NCI-H446 (cell line): ENCODE measurements around the gene TLR3.
"Not testable (repeated sequence)": the region's sequence is repeated elsewhere in the genome, so short reads cannot be mapped to it uniquely, and the experiment has no call there.

Source experiments
- DNase-seq, 2 experiments: peaks; one replicate each; lab custom pipeline; 2025; lab: John Stamatoyannopoulos, UW

The TLR3 gene

DNA sequence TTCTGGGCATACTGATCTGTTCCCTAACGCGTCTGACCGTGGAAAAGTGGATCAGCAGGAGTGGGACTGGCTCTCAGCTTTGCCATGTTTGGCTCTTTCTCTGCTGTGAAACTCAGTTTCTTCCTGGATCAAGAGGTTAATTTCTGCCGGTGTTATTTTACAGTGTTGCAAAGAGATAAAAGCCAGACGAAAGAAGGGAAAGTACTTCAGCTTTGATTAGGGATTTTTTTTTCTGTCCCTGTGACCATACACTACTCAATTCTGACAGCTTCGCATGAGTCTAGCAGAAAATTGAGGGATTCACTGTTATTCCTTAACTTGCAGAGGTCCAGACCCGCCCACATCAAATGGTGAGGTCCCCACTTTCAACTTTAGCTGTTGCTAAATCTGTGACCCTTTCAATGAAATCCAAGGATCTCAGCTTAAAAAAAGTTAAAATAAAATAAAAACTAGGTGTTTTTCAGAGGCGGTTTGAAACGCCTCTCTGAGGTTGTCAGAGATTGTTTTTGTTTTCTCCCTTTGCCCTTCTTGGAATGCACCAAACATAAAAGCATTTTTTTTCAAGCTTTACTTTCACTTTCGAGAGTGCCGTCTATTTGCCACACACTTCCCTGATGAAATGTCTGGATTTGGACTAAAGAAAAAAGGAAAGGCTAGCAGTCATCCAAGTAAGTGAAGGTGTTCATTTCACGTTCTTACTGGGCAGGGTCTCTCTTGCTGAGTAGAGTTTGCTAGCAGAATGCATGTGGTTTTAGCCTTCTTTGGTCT lies at the start of gene TLR3:
Gene TLR3 (plus strand): TSS at position 576 of the 768 bp plus-strand sequence. CDS start 7,464 bp downstream, outside the sequence.
- DNase-seq: no peak

DNA sequence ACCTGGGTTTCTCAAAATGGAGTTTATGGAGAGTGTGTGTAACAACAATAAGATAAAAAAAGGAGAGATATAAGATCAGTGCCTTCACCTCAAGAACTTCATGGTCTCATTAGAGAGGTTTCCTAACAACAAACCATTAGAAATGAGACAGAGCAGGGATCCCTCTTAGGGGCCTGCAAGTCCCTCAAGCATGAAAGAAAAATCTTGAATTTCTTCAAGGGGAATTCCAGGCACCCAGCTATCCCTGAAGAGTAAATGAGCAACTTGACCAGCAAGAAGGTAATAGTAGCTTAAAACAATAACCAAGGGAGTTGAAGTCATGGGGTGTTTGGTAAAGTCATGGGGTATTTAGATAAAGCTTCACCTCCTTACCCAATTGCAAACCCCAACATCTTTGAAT lies 49.7 kb upstream of the TLR3 start:
- no peak for DNase-seq

DNA sequence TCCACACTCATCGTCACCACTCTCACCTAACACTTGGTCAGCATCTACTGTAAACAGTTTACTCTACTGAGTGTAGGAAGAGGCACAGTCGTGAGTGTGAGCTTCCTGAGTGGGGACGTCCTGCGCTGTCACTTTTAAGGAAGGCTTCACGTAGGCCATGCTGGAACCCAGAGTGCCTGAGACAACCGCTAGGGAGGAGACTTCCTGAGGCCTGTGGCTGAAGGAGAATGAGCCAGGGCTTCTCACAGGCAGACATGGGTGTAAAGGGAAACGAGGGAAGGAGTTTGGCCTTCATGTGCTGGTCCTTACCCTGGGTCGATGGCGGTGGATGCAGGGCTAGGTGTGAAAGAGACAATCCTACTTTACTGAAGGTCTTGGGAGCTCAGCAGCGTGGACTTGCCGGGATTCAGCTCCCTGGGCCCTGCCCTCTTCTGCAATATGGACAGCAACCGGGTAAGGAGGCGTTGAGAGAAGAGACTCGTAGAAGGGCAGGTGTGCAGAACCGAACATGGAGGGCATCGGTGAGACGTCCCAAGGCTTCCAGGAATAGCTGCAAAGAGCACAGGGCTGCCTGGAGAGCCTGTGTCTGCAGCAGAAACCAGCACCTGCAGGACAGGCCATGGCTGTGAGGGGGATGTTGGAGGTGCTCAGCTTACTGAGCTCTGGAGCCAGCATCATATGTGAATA lies 48.7 kb upstream of the TLR3 start:
- DNase-seq: no peak

DNA sequence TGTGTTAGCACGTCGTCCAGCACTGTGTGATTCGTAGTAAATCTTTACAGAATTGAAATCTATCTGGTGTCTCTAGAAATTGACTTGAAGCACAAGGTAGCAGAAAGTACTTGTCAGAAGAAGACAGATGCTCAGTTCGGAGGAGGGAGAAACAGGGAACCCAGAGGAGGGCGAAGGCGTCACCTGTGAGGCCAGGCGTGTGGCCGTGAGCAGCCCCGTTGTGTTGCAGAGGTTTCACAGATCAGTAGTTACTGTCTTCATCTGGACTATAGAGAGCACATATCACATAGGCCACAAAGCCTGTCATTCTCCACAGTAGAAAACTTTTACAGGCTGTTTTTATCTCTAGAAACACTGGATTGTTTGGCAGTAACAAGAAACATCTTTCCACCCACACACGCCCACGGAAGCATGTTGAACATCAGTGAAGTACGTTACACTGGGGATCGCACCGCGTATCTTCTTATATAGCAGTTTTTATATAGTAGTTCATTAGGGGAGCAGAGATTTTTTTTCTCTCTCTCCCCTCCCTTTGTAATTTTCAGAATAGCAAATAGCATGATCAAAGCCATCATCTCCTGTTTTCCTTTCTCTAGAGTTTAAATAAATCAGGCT lies 48.1 kb upstream of the TLR3 start:
- DNase-seq: no peak

DNA sequence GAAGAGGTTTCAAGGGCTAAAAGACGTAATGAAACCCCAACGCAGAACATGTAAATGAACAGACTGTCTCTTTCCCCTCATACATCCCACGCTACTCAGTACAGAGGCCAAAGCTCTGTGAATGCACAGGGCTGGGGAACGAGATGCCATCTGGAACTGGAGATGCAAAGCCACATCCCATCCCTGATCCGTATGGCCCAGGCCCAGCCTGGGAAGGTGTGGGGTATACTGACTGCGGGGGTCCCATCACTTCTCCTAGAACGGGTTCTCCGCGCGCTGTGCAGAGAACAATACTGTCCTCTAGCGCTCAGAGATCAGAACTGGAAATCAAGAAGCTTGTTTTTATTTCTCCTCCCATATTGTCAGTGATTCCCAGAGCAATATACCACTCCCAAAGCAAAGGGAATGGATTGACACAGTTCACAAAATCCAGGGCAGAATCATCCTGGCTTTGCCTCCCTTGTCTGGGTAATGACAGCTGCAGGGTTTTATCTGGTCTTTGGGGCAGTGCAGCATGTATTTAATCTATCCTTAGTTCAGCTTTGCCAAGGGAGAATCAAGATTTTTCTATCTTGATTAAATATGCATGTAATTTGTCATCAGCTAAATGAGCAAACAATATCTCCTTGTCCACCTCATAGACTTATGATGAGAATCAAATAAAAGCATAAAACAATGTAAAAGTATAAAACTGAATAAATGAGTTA lies 47.3 kb upstream of the TLR3 start:
- peak in 1 of 2 experiments; percentile 12 for DNase-seq

DNA sequence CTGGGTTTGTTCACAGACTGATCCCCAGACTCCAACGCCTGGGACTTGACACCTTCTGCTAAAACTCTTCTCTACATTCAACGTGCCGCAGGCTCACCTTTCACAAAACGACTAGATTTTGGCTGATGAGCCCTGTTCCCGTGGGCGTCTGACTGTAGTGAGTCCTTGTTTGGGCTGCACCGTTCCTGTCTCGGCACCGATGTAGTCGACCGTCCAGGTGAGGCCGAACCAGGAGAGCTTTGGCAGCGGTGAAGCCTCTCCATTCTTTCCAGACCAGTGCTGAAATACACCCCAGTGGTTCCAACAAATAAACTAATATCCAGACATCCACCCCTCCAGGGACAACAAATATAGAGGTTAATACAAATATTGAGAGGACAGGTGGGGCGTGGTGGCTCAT lies 45.0 kb upstream of the TLR3 start:
- DNase-seq: no peak

DNA sequence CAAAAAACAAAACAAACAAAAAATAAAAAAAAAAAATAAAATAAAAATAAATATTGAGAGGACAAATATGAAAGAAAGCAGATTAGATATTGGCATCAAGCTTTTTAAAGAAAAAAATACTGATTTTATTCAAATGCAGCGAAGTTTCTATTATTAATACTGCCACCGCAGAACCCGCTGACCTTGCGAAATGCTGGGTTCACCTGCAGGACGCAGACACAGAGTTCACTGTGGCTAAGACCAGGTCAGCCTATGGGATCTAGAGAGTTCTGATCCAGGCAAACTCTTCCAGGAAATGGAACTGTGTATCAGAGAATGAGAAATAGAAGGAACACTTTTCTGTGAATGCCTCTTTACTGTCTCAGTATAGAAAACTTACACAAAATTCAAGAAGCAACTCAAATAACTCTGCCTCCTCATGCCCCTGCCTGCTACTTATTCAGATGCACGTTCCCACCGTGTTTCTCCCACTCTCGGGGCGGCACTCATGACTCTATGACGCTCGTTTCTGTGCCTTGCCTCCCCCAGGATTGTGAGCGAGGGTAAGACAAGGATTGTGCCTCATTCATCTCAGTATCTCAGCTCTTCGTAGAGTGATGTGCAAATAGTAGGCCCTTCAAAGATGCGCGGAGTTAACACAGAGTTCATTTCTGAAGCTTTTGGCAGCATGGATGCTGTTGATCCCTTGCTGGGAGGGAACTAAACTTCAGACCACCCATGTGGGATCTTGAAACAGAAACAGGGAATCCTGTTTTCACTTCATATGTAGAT lies 44.1 kb upstream of the TLR3 start:
- no peak for DNase-seq

DNA sequence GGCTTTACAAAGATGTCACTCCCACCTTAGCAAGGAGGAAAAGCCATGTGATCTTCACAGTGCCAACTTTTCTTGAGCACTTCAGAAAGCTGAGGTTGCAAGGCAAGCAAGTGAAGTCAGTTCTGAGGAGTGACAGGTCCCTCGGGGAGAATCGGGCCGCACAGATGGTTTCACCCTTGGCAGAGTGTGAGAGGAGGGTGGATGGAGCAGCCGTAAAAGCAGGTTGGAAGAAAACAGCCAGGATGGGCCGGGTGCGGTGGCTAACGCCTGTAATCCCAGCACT lies 43.6 kb upstream of the TLR3 start:
- DNase-seq: no peak

DNA sequence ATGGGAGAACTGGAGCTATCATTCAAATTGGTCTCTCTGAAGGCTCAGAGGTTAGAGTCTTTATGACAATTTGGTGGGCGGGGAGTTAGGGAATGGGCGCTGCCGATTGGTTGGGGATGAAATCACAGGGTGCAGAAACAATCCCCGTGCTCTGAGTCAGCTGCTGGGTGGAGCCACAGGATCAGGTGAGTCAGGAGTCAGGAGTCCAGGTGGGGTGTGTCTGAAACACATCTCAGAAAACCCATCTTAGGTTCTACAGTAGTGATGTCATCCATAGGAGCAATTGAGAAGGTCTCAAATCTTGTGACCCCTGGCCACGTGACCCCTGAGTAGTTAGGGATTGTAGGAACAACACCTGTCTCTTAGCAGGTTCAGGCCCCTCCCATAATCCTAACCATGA lies 41.6 kb upstream of the TLR3 start:
- DNase-seq: no peak

DNA sequence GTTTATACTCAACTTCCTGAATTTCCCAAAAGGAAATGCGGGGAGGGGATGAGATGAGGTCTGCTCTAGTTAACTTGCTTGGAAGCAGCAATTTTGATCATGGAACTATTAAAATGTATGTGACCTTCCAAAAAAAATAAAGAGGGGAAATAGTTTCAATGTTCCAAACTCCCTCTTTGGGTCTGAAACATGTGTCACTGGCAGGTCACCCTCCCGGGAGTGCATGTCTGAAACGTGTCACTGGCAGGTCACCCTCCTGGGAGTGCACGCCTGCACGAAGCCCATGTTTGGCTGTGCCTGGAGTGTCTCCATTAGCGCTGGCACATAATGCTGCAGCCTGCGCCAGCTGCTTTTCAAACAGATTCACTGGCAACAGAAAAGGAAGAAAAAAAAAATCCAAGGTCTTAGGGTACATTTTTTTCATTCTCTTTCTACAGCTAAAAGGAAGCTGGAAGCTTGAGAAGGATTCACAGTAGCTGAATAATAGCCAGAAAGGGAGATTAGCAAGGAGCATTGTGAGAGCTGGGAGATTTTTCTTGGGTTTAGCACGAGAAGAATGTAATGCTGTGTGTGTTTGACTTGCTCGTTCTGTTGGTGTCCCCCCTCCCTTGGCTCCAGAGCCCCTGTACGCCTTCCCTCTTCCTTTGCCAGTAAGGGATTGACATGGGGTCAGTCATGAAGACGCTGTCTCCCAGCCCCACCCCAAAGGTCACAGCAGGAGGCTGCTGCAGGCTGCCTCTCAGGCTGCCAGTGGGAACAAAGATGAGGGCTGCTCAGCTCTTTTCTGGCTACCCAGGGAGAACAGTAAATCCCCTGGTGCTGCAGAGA lies 39.2 kb upstream of the TLR3 start:
- DNase-seq: no peak

DNA sequence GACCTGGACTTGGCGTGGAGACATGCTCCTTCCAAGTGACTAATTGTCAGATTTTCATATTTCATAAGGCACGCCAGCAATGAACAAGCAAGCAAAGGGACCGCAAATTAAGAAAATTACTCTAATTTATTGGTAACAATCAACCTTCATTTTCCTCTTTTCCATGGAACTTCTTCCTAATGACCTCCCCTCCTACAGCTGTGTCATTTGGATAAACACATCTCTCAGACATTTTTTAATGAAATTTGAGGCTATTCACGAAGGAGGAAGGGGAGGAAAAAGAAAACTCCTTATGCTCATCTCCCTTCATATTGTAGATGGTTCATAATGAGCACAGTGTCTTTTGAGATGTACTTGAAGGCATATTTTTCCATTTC lies 38.6 kb upstream of the TLR3 start:
- no peak for DNase-seq

DNA sequence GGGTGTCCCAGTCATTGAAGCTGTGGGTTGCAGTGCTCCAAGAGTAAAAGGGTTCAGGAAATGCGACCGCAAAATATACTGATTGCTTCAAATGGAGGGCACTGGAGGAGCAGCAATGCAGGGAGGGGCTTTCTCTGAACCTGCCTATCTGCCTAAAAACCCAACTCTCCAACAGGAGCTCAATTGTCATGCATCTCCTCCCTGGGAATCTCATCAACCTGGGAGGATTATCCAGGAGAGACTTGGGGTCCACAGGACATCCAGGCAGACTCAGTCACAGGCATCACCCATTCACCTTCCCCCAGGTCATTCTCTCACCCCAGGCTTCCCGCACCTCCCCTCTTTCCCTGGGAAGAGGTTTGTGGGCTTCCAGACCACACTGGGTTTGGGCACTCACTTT lies 38.2 kb upstream of the TLR3 start:
- DNase-seq: no peak

DNA sequence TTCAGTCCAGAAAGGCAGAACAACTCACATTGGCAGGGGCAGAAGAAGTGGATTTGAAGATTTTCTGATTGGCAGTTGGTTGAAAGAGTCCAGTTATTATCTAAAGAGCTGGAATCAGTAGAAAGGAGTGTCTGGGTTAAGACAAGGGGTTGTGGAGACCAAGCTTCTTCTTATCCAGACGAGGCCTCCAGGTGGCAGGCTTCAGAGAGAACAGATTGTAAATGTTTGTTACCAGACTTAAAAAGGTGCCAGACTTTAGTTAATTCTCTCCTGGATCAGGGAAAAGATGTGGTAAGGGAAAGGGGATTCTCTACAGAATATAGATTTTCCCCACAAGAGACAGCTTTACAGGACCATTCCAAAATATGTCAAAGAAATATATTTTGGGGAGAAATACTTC lies 36.7 kb upstream of the TLR3 start:
- DNase-seq: no peak

DNA sequence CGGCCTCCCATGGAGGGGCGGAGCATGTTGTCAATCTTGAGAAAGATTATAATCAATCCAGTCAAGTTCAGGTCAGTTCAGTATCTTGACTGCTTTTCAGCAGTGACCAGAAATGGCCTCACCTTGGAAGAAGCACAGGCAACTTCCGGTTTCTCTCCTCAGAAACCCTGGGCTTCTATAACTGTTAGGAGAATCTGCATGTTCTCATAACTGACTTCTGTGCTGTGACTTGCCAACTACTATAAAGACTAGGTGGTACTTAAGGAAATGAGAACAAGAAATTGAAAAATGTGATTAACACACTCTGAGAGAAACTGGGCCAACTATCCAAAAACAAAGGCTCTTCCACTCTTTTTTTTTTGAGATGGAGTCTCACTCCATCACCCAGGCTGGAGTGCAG lies 35.9 kb upstream of the TLR3 start:
- DNase-seq: no peak

DNA sequence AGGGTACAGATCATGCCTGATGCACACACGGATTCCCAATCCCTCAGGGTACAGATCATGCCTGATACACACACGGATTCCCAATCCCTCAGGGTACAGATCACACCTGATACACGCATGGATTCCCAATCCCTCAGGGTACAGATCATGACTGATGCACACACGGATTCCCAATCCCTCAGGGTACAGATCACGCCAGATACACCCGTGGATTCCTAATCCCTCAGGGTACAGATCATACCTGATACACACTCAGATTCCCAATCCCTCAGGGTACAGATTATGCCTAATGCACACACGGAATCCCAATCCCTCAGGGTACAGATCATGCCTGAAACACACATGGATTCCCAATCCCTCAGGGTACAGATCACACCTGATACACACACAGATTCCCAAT lies 34.3 kb upstream of the TLR3 start:
- DNase-seq: not testable (repeated sequence)

DNA sequence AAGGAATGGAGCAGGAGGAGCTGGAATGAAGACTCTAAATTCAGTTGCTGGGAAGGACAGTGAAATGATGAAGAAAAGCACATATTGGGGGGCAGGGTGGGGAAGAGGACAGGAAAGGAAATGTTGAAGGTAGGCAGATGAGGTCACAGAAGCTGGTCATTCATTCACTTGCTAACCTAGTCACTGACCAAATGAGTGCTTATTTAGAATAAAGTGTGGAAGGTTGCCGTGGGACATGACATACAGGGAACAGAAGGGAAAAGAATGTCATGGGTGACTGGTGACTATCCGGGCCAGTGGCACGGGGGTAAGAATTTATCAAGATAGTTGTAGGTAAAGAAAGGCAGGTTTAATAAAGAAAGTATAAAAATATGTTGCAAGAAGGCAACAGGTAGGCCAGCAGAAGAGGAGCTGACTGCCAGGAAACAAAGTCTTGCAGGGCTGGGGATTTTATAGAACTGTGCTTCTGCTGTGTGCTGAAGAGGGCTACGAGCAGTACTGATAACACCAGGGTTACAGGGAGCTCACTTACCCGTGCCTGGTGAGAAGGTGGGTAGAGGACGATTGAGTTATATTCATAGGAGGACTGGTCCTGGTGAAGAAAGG lies 31.9 kb upstream of the TLR3 start:
- no peak for DNase-seq

DNA sequence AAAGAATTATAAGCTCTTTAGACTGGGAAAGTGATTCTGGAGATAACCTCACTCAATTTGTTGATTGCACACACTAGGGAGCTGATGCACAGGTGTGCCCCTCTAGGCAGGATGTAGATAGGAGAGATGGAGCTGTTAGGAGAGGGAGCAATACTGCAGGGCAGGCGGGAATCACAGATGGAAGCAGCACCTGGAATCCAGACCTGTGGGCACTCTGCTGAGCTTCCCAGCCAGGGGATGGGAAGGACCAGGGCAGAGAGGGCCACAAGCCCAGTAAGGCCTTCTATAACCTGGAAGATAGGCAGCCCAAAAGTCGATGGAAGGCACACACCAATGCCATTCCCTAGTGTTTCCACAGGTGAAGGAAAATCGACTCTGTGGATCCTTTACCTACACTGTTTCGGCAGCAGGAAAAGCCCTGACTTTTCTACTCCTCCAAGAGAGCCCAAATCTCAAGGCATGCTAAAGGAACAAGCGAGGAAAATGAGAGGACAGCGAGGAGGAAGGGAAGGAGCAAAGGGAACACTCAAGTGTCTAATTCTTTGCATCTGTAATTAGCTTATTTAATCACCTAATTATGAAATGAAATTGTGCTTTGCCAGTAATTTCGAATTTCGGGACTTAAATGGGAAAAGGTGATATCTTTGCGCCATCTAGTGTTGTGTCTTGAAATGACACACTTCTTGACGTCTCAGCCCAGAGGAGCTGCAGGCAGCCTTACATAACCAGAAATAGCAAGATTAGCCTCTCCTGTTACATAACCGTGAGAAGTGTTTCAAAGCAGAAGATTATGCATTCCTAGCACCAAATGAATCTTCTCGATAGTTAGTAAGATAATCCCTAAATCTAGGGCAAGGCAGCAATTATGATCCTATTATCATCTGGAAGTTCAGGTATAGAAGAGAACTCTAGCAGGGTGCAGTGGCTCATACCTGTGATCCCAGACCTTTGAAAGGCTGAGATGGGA lies 31.0 kb upstream of the TLR3 start:
- peak in 1 of 2 experiments; percentile 56 for DNase-seq

DNA sequence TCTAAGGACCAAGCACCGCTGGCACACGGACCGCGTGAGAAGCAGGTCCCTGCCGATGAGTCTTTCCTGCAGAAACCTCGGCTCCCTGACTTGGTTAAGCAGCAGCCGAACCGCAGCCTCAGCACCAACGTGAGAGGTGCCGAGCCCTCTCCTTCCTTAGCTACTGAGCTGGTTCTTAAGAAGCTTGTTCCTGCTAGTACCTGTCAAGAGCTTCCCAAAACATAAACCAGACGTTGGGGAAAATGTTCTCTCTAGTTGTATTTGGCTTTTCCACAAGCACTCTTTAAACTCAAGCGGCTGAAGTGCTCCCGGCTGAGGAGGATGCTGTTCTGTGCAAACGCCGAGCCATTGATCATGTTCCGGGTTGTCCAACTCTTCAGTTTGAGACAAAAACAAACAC lies 29.3 kb upstream of the TLR3 start:
- no peak for DNase-seq

DNA sequence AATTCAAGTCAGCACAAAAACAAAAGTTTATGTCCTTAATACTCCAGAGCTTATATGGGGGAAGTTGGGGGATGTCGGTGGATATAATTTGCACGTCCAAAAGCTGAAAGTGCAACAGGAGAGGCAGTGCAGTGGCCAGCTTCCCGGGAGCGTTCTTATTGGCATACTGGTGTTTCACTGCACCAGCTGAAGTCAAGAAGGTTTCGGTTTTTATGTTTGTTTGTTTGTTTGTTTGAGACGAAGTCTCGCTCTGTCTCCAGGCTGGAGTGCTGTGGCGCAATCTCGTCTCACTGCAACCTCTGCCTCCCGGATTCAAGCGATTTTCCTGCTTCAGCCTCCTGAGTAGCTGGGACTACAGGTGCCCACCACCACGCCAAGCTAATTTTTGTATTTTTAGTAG lies 28.6 kb upstream of the TLR3 start:
- no peak for DNase-seq

DNA sequence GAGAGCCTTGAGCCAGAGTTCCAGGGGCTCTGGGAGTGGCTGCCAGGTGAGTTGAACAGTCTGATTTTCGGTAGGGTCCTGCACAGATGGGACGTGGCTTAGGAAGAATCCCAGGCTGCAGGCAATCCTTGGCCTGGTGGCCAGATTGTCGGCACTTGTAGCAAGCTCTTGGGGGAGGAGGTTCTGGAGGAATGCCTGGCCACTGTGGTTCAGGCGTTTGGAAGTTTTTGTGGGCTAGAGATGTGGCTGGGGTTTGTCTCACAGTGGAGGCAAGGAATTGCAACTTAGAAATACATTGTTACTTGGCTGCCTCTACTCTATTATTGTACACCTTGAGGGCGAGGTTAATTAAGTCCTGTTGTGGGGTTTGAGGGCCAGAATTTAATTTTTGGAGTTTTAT lies 21.5 kb upstream of the TLR3 start:
- DNase-seq: not testable (repeated sequence)
